A549 (cell line): ENCODE results near the gene MT1F. TPM values are rescaled to one million over a fixed set of nuclear protein-coding genes. Genes with fewer than 3 reads are reported as not detected.

Source experiments
- ATAC-seq, 2 experiments: fragments of 200-7000 bp in 1 of 2; fragments of >200 bp in 1 of 2; cut with Nextera tagmentation in 1 of 2; cut with Tn5 transposase in 1 of 2; 3 replicates each; pipeline versions ENCODE4 v1.8.0 to v1.9.1; 2018 to 2020; ENCODE audit warnings: mild to moderate bottlenecking in 1 of 2, moderate library complexity in 1 of 2
- CTCF ChIA-PET: fragments of 300-600 bp; sonication (Branson Sonifier 250); formaldehyde crosslinking; extraction: SDS; loops from one replicate; lab custom pipeline; 2021; ENCODE audit warnings: antibody characterized with exemption, inconsistent platforms; lab: Yijun Ruan, JAX
- POLR2A ChIA-PET: fragments of 350-600 bp; formaldehyde crosslinking; extraction: SDS; loops from one replicate; lab custom pipeline; 2021; ENCODE audit warnings: antibody characterized with exemption, inconsistent platforms; lab: Yijun Ruan, JAX
- DNase-seq, 2 experiments: peaks; one replicate each; pipeline versions ENCODE4 v3.0.0 to v3.0.0-alpha.2; 2011 to 2016; ENCODE audit warnings: low read depth in 1 of 2, low spot score in 1 of 2
- FAIRE-seq: peaks from 2 replicates; lab custom pipeline; 2011; peaks lifted over from hg19 to GRCh38; lab: Jason Lieb, UNC
- H3K27ac ChIP-seq, 2 experiments: fragments of >200 bp; sonication (Bioruptor Twin); formaldehyde crosslinking; 3 replicates each; pipeline ENCODE4 v1.5.1; 2016 to 2017
- H3K4me1 ChIP-seq: fragments of >200 bp; sonication (Bioruptor Twin); formaldehyde crosslinking; 3 replicates; pipeline ENCODE4 v1.6.1; 2016
- H3K4me2 ChIP-seq: fragments of >200 bp; sonication (Bioruptor Twin); formaldehyde crosslinking; 3 replicates; pipeline ENCODE4 v1.6.1; 2016
- H3K4me3 ChIP-seq: fragments of >200 bp; sonication (Bioruptor Twin); formaldehyde crosslinking; 3 replicates; pipeline ENCODE4 v1.5.1; 2016
- H3K9me3 ChIP-seq: fragments of >200 bp; sonication (Bioruptor Twin); formaldehyde crosslinking; 3 replicates; pipeline ENCODE4 v1.6.1; 2016
- BHLHE40 ChIP-seq: IDR thresholded peaks from 2 replicates; pipeline ENCODE4 v1.6.1; 2012; ENCODE audit warnings: low read depth, low read length, inconsistent platforms
- CBX2 ChIP-seq: fragments of 200-600 bp; sonication (generic); IDR thresholded peaks from 2 replicates; pipeline ENCODE4 v1.6.1; 2016; ENCODE audit warnings: low read depth, mild to moderate bottlenecking, borderline replicate concordance
- CBX8 ChIP-seq: fragments of 200-600 bp; sonication (generic); IDR thresholded peaks from 2 replicates; pipeline ENCODE4 v1.6.1; 2016
- CHD2 ChIP-seq: fragments of 150-350 bp; IDR thresholded peaks from 2 replicates; pipeline ENCODE4 v1.6.1; 2014; ENCODE audit warnings: low read length; ENCODE audit not compliant: partially characterized antibody
- EHF ChIP-seq: fragments of 250-450 bp; sonication (Bioruptor Pico); IDR thresholded peaks from 2 replicates; pipeline ENCODE4 v1.5.0; 2020; ENCODE audit warnings: mild to moderate bottlenecking
- EHMT2 ChIP-seq: fragments of 200-600 bp; sonication (generic); IDR thresholded peaks from 2 replicates; pipeline ENCODE4 v1.6.1; 2016; ENCODE audit warnings: antibody characterized with exemption, low read depth, mild to moderate bottlenecking, moderate library complexity
- EP300 ChIP-seq, 2 experiments: fragments of >200 bp; sonication (Bioruptor Twin); formaldehyde crosslinking; IDR thresholded peaks; 2 replicates in 1 of 2; 3 replicates in 1 of 2; pipeline ENCODE4 v1.6.1; 2016 to 2017
- GATA3 ChIP-seq: IDR thresholded peaks from 2 replicates; pipeline ENCODE4 v1.6.1; 2012; ENCODE audit warnings: borderline replicate concordance
- HDAC2 ChIP-seq: fragments of 200-600 bp; sonication (generic); IDR thresholded peaks from 2 replicates; pipeline ENCODE4 v1.6.1; 2016
- HEYL ChIP-seq: fragments of 250-450 bp; sonication (Bioruptor Pico); IDR thresholded peaks from 2 replicates; pipeline ENCODE4 v1.8.0; 2021; ENCODE audit warnings: mild to moderate bottlenecking, moderate library complexity
- KDM1A ChIP-seq: fragments of 200-600 bp; sonication (generic); IDR thresholded peaks from 2 replicates; pipeline ENCODE4 v1.6.1; 2016; ENCODE audit warnings: low read depth, mild to moderate bottlenecking
- MAFK ChIP-seq: fragments of 450-650 bp; IDR thresholded peaks from 2 replicates; pipeline ENCODE4 v1.6.1; 2014; ENCODE audit not compliant: partially characterized antibody
- MAX ChIP-seq: IDR thresholded peaks from 2 replicates; pipeline ENCODE4 v1.6.1; 2012
- MAZ ChIP-seq: fragments of 150-350 bp; IDR thresholded peaks from 2 replicates; pipeline ENCODE4 v1.6.1; 2014; ENCODE audit warnings: antibody characterized with exemption, low read depth, low read length, borderline replicate concordance
- PHF8 ChIP-seq: fragments of 200-600 bp; sonication (generic); IDR thresholded peaks from 2 replicates; pipeline ENCODE4 v1.6.1; 2016; ENCODE audit warnings: low read depth, mild to moderate bottlenecking, antibody characterized with exemption, moderate library complexity, borderline replicate concordance
- RARB ChIP-seq: fragments of 250-450 bp; sonication (Bioruptor Pico); IDR thresholded peaks from 2 replicates; pipeline ENCODE4 v1.8.0; 2021; ENCODE audit warnings: mild to moderate bottlenecking, moderate library complexity
- RFX5 ChIP-seq: fragments of 450-650 bp; IDR thresholded peaks from 2 replicates; pipeline ENCODE4 v1.7.1; 2014; ENCODE audit warnings: antibody characterized with exemption, mild to moderate bottlenecking, moderate library complexity
- SMC3 ChIP-seq: fragments of >200 bp; sonication (Bioruptor Twin); formaldehyde crosslinking; IDR thresholded peaks from 3 replicates; pipeline ENCODE4 v1.6.1; 2018; ENCODE audit warnings: inconsistent platforms
- USF2 ChIP-seq: fragments of 450-650 bp; IDR thresholded peaks from 2 replicates; pipeline ENCODE4 v1.6.1; 2014; ENCODE audit warnings: antibody characterized with exemption
- WGBS: methylation state at CpG from one replicate; pipeline ENCODE4 v1.1.6; 2017; ENCODE audit errors: missing lambda C conversion rate; 5-methylcytosine and 5-hydroxymethylcytosine counted together
- polyA plus RNA-seq, 4 experiments: library from polyadenylated mRNA; depleted of rRNA in 3 of 4; stranded (reverse); fragments of >200 nt; fragmentation: RNase III in 1 of 4; extraction: RNeasy Plus Mini Kit Qiagen cat#74134 plus additional on column Dnase treatment in 1 of 4; gene quantifications; 2 replicates in 3 of 4; 3 replicates in 1 of 4; pipeline ENCODE4 v1.2.3, GENCODE V29; 2011 to 2017
- TF ChIP-seq, protein P1 (sequence below): fragments of >200 bp; sonication (Bioruptor Twin); formaldehyde crosslinking; IDR thresholded peaks from 3 replicates; pipeline ENCODE4 v1.6.1; 2016
- TF ChIP-seq, protein P2 (sequence below): IDR thresholded peaks from 2 replicates; pipeline ENCODE4 v1.6.1; 2012; ENCODE audit warnings: low read depth, borderline replicate concordance

Gene MT1F
- polyA plus RNA-seq, 2 of the 4 experiments (the other 2 are of a cell fraction), result 4.1 to 11.3 TPM

DNA sequence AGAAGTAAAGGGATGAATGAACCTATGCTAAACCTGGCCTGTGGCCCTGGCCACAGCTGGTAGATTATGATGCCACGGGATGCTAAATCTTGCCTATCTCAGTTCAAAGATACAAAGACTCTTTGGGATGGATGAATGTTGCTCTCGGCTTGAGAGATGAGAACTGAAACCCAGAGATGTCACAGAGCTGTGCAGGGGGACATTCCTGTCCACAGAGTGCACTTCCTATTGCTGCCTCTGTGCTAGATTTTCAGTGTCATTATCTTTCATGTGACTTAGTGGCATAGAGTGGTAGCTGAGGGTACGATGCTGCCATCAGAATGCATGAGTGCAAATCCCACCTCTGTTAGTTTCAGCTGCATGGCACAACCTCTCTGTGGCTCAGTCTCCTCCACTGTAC, 27.6 kb upstream of the MT1F start:
- no peak for FAIRE-seq
- CTCF ChIA-PET, result interaction anchor here (0.8 to 2.6 kb wide), 9 partner anchors 10 to 116 kb away, joined by 3 to 16 read pairs (median 5); no protein-coding TSS in a partner anchor
- DNase-seq, result no peak
- no peak overlapping the region for H3K4me3 ChIP-seq
- no peaks in the 10 kb centered on the region for H3K9me3 ChIP-seq
- 67% methylated on average over 3 of the region's 3 CpGs for WGBS
- ATAC-seq, result no peak
- peaks cover 14% of the 10 kb centered on the region for H3K4me1 ChIP-seq
- no peak overlapping the region for H3K4me2 ChIP-seq
- TF ChIP-seq BHLHE40 (no peak), EP300 (IDR thresholded peaks at IDR 0.05) (no peak), MAX (no peak), CHD2 (no peak), CBX2 (no peak), USF2 (no peak)
- TF ChIP-seq, protein P1, sequence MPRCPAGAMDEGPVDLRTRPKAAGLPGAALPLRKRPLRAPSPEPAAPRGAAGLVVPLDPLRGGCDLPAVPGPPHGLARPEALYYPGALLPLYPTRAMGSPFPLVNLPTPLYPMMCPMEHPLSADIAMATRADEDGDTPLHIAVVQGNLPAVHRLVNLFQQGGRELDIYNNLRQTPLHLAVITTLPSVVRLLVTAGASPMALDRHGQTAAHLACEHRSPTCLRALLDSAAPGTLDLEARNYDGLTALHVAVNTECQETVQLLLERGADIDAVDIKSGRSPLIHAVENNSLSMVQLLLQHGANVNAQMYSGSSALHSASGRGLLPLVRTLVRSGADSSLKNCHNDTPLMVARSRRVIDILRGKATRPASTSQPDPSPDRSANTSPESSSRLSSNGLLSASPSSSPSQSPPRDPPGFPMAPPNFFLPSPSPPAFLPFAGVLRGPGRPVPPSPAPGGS, result no peak
- TF ChIP-seq, all 56 proteins: peak for 0
- no peak overlapping the region for H3K27ac ChIP-seq
- POLR2A ChIA-PET, result no interaction called here

DNA sequence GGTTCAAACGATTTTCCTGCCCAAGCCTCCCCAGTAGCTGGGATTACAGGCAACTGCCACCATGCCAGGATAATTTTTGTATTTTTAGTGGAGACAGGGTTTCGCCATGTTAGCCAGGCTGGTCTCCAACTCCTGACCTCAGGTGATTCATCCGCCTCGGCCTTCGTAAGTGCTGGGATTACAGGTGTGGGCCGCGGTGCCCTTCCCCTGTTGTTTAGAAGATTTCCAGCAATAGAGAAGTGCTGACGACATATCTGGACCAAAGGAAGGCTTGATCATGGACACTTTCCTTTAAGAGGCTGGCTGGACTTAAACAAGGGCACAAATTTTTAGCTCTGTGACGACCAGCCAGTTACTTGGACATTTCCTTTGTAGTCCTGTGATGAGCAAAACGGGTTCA, 26.6 kb upstream of the MT1F start:
- ChIA-PET POLR2A (interaction anchor here (0.7 kb wide), 1 partner anchor 12 kb away, joined by 3 read pairs; no protein-coding TSS in a partner anchor), CTCF (interaction anchor here (1.0 to 2.6 kb wide), 6 partner anchors 9 to 71 kb away, joined by 4 to 16 read pairs (median 6); no protein-coding TSS in a partner anchor)
- H3K27ac ChIP-seq, result no peak overlapping the region
- TF ChIP-seq CBX2 (no peak), EHF (CRISPR knock-in tag) (no peak), KDM1A (no peak), BHLHE40 (no peak), SMC3 (no peak), HDAC2 (no peak), GATA3 (no peak), MAZ (no peak), PHF8 (no peak), CBX8 (no peak), EHMT2 (no peak)
- TF ChIP-seq, protein P2, sequence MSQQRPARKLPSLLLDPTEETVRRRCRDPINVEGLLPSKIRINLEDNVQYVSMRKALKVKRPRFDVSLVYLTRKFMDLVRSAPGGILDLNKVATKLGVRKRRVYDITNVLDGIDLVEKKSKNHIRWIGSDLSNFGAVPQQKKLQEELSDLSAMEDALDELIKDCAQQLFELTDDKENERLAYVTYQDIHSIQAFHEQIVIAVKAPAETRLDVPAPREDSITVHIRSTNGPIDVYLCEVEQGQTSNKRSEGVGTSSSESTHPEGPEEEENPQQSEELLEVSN, result no peak
- H3K9me3 ChIP-seq, result no peaks in the 10 kb centered on the region
- 73% methylated on average over 10 of the region's 10 CpGs for WGBS
- no peak for ATAC-seq
- H3K4me3 ChIP-seq, result no peak overlapping the region
- no peak for FAIRE-seq
- no peak for DNase-seq
- H3K4me1 ChIP-seq, result peaks cover 14% of the 10 kb centered on the region
- H3K4me2 ChIP-seq, result no peak overlapping the region

GRCh38 chr16:56631832-56632155, 26.0 kb upstream of the MT1F start:
- 91% methylated on average over 14 of the region's 14 CpGs for WGBS
- Histone ChIP-seq H3K9me3 (no peaks in the 10 kb centered on the region), H3K27ac (no peak overlapping the region), H3K4me2 (no peak overlapping the region), H3K4me3 (no peak overlapping the region)
- POLR2A ChIA-PET, result no interaction called here
- no peak for ATAC-seq
- FAIRE-seq, result no peak
- CTCF ChIA-PET, result interaction anchor here (1.5 to 2.6 kb wide), 2 partner anchors 11 to 24 kb away, joined by 4 to 16 read pairs; no protein-coding TSS in a partner anchor
- DNase-seq, result no peak
- TF ChIP-seq CBX8 (no peak), HEYL (CRISPR knock-in tag) (no peak), RFX5 (no peak), MAFK (no peak), RARB (CRISPR knock-in tag) (no peak)
- TF ChIP-seq, all 56 proteins: peak for 0
- peaks cover 10% of the 10 kb centered on the region for H3K4me1 ChIP-seq
